Caki2 (cell line): Measurements from ENCODE around the gene ANP32B. TPM values are rescaled to one million over a fixed set of nuclear protein-coding genes. Genes with fewer than 3 reads are reported as not detected.
"Not testable (repeated sequence)": the region's sequence is repeated elsewhere in the genome, so short reads cannot be mapped to it uniquely, and the experiment has no call there.

Experiments
- DNase-seq: peaks from one replicate; pipeline ENCODE4 v3.0.0-alpha.2; 2015; ENCODE audit warnings: low read depth
- in situ Hi-C: cut with HindIII; loops from 2 replicates; pipeline ENCODE4 v1.10.0; 2016; ENCODE audit warnings: low sequenced_read_pairs, low pct_unique_long_range_greater_than_20kb, mixed read lengths
- total RNA-seq: library from RNA; depleted of rRNA; stranded (reverse); fragments of >200 nt; shearing (Covaris generic); gene quantifications from 2 replicates; pipeline ENCODE4 v1.2.3, GENCODE V29; 2014; ENCODE audit warnings: low replicate concordance

The ANP32B gene
- total RNA-seq, 1 experiment from 2014 or later: 7.2 TPM

- peak; percentile 88 for DNase-seq
- in situ Hi-C loops: no loop called here
Measured at GRCh38 chr9:98010445-98010844, 27.3 kb downstream of the ANP32B start.

GRCh38 chr9:98011122-98011521 is 28.0 kb downstream of the ANP32B start:
- in situ Hi-C loops: no loop called here
- DNase-seq: no peak

GRCh38 chr9:98016137-98016680 is 33.1 kb downstream of the ANP32B start:
- DNase-seq: no peak
- in situ Hi-C loops: no loop called here

GRCh38 chr9:98017306-98017705 is 34.2 kb downstream of the ANP32B start:
- in situ Hi-C loops: no loop called here

GRCh38 chr9:98018347-98018746 is 35.2 kb downstream of the ANP32B start:
- in situ Hi-C loops: no loop called here
- DNase-seq: no peak

More at GRCh38 chr9:98017306-98017705, 34.2 kb downstream of the ANP32B start:
- no peak for DNase-seq

GRCh38 chr9:98019098-98019497 is 36.0 kb downstream of the ANP32B start:
- no peak for DNase-seq
- in situ Hi-C loops: no loop called here

- in situ Hi-C loops, DNase-seq: not testable (repeated sequence)
Measured at GRCh38 chr9:98019869-98020268, 36.7 kb downstream of the ANP32B start.

GRCh38 chr9:98020476-98021145 is 37.5 kb downstream of the ANP32B start:
- no peak for DNase-seq
- in situ Hi-C loops: no loop called here

- in situ Hi-C loops: no loop called here
- no peak for DNase-seq
Measured at GRCh38 chr9:98021306-98022040, 38.3 kb downstream of the ANP32B start.

- no peak for DNase-seq
- in situ Hi-C loops: no loop called here
Measured at GRCh38 chr9:98022447-98022846, 39.3 kb downstream of the ANP32B start.

- in situ Hi-C loops: no loop called here
- DNase-seq: no peak
Measured at GRCh38 chr9:98024702-98025101, 41.6 kb downstream of the ANP32B start.

GRCh38 chr9:98031169-98031568 is 48.0 kb downstream of the ANP32B start:
- in situ Hi-C loops: no loop called here

GRCh38 chr9:98031935-98032334 is 48.8 kb downstream of the ANP32B start:
- peak; percentile 33 for DNase-seq
- in situ Hi-C loops: no loop called here

More at GRCh38 chr9:98031169-98031568, 48.0 kb downstream of the ANP32B start:
- no peak for DNase-seq

- in situ Hi-C loops: no loop called here
- peak; percentile 46 for DNase-seq
Measured at GRCh38 chr9:98034593-98035546, 51.7 kb downstream of the ANP32B start.

- DNase-seq: no peak
- in situ Hi-C loops: no loop called here
Measured at GRCh38 chr9:98037357-98037756, 54.2 kb downstream of the ANP32B start.

GRCh38 chr9:98038958-98039357 is 55.8 kb downstream of the ANP32B start:
- DNase-seq: no peak
- in situ Hi-C loops: no loop called here

- in situ Hi-C loops: no loop called here
- no peak for DNase-seq
Measured at GRCh38 chr9:98039607-98040017, 56.5 kb downstream of the ANP32B start.

- in situ Hi-C loops: no loop called here
Measured at GRCh38 chr9:98040212-98040611, 57.1 kb downstream of the ANP32B start.

More at GRCh38 chr9:98040212-98040611, 57.1 kb downstream of the ANP32B start:
- DNase-seq: no peak
